ENCODE results near the gene SMTNL1.
"Not testable (repeated sequence)": the region's sequence is repeated elsewhere in the genome, so short reads cannot be mapped to it uniquely, and the experiment has no call there.

The SMTNL1 gene

GRCh38 chr11:57521116-57521515 lies 16.3 kb upstream of the SMTNL1 start:
- TF ChIP-seq, protein P1, sequence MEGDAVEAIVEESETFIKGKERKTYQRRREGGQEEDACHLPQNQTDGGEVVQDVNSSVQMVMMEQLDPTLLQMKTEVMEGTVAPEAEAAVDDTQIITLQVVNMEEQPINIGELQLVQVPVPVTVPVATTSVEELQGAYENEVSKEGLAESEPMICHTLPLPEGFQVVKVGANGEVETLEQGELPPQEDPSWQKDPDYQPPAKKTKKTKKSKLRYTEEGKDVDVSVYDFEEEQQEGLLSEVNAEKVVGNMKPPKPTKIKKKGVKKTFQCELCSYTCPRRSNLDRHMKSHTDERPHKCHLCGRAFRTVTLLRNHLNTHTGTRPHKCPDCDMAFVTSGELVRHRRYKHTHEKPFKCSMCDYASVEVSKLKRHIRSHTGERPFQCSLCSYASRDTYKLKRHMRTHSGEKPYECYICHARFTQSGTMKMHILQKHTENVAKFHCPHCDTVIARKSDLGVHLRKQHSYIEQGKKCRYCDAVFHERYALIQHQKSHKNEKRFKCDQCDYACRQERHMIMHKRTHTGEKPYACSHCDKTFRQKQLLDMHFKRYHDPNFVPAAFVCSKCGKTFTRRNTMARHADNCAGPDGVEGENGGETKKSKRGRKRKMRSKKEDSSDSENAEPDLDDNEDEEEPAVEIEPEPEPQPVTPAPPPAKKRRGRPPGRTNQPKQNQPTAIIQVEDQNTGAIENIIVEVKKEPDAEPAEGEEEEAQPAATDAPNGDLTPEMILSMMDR (IDR thresholded peaks at IDR 0.05; ENCODE audit: low read depth, low read length) = no peak
- no peak overlapping the region for H3K4me3 ChIP-seq (ENCODE audit: low read depth, low read length)

DNA sequence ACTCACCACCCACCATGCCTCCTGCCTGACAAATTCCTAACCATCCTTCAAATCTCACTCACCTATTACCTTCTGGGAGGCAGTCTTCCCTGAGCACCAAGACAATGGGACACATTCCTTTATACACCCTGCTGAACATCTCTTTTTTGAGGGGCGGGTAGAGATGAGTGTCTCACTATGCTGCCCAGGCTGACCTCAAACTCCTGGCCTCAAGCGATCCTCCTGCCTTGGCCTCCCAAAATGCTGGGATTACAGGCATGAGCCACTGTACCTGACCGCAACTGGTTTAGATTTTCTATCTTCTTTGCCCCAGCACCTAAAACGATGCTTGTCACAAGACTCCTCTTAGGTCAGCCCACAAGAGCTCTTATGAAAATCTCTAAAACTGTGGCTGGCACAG lies 14.0 kb upstream of the SMTNL1 start:
- no peak overlapping the region for H3K4me3 ChIP-seq (ENCODE audit: low read depth, low read length)
- TF ChIP-seq, protein P1 (IDR thresholded peaks at IDR 0.05; ENCODE audit: low read depth, low read length) = no peak

DNA sequence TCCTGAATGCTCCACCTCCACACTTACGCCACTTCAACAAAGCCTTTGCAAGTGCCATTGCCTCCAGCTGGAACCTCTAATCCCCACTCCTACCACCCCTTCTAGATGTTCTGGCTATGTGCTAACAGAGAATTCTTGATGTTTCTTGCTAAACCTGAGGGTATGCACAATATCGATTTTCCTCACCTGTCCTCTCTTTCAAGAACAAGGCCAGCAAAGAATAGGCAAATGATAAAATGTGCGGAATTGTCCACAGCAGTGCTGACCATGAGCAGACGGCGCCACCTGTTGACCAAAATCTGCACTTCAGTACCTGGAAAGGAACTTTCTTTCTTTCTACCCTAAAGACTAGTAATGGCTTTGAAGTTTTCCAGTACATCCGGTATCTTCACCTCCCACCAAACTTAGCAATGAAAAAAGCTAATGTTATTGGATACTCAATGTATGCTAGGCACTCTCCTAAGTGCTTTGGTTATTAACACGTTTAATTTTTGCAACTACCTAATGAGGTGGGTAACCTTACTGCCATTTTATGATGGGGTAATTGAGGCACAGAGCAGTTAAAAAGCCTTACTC lies 10.3 kb upstream of the SMTNL1 start:
- no peak overlapping the region for H3K4me3 ChIP-seq (ENCODE audit: low read depth, low read length)
- TF ChIP-seq, protein P1 (IDR thresholded peaks at IDR 0.05; ENCODE audit: low read depth, low read length) = peak; percentile 80

- TF ChIP-seq, protein P1 (IDR thresholded peaks at IDR 0.05; ENCODE audit: low read depth, low read length) = no peak
- H3K4me3 ChIP-seq (ENCODE audit: low read depth, low read length) = no peak overlapping the region
Observed at GRCh38 chr11:57529012-57529411, 8.4 kb upstream of the SMTNL1 start.

DNA sequence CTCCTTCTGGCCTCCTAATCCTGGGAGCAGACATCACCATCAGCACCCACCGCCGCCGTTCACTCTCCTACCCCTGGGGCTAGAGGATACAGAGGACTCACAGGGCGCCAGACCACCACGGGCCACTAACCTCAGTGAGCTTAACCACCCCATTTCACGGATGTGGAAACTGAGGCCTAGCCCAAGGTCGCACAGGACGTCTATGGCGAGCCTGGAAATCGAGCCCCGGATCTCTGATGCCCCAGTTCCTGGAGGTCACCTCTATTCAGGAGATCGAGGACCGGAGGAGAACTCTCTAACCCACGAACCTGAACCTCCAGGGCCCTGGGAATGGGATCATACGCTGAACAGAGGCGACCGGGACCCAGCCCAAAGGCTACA lies 7.2 kb upstream of the SMTNL1 start:
- H3K4me3 ChIP-seq (ENCODE audit: low read depth, low read length) = peak overlapping the region; percentile 86
- TF ChIP-seq, protein P1 (IDR thresholded peaks at IDR 0.05; ENCODE audit: low read depth, low read length) = no peak

DNA sequence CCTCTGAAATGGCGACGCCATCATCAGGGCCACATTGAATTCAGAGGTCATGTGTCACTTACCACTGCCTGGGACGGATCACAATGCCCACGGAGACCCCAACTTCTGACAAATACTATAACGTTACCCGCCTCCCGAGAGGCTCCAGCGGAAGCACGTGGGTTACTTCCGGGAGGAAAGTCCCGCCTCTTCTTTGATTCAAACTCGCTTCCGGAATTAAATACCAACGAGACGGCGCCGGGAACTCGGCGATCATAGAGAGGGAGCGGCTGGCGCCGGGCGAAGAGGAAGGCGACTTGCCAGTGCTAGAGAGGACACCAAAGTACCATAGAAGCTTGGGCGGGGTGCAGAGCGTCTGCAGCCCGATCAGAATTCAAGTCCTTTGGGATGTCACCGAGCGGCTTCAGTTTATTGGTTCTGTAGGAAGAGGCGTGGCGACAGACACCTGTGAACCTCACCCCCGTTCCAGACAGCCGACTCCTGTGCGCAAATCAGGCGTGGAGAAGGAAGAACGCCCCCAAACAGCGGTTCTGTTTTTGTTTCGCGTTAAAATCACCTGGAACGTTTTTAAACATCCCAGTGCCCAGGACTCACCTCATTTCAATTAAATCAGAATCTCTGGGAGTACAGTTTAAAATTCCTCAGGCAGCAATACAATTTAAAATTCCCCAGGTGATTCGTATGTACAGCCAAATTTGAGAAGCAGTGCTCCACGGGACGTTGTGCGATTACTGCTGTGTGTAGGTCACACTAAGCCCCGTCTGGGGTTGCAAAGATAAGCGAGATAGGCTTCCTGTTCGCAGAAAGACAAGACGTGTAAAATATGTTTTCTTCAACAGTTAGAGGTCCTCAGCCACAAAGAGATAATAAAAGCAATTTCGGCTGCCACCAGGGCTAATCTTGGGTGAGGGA lies 6.5 kb upstream of the SMTNL1 start, which contains the start of gene TIMM10:
Gene TIMM10, minus strand, starts transcription at position 159 of the 912 bp plus-strand sequence. CDS start 565 bp downstream, outside the sequence.
- peak within 1 kb of the TSS; percentile 86 for H3K4me3 ChIP-seq (ENCODE audit: low read depth, low read length)
- TF ChIP-seq, protein P1 (IDR thresholded peaks at IDR 0.05; ENCODE audit: low read depth, low read length) = no peak

- H3K4me3 ChIP-seq (ENCODE audit: low read depth, low read length) = not testable (repeated sequence)
Observed at GRCh38 chr11:57534449-57534848, 2.9 kb upstream of the SMTNL1 start.

All from WI38 (cell line).